Measurements from ENCODE around the gene CYTH1. TPM values are rescaled to one million over a fixed set of nuclear protein-coding genes. Genes with fewer than 3 reads are reported as not detected.

Gene CYTH1
- polyA plus RNA-seq (ENCODE audit: insufficient read length in 4 of 4), result 10 to 100 TPM; 19.8 to 30.6 (median 25.9) TPM

GRCh38 chr17:78781893-78782304 lies at the start of gene CYTH1:
TSS of gene CYTH1 (minus strand) at chr17:78782273. CDS start at chr17:78782223, 50 bp downstream.
- no peak for DNase-seq (ENCODE audit: low read depth in 4 of 4, low spot score in 2 of 4)

GRCh38 chr17:78829477-78829876 lies 47.4 kb upstream of the CYTH1 start:
- no peak for DNase-seq (ENCODE audit: low read depth in 4 of 4, low spot score in 2 of 4)

- no peak for DNase-seq (ENCODE audit: low read depth in 4 of 4, low spot score in 2 of 4)
Measured at GRCh38 chr17:78828470-78829185, 46.6 kb upstream of the CYTH1 start.

GRCh38 chr17:78826836-78827509 lies 44.9 kb upstream of the CYTH1 start:
- no peak for DNase-seq (ENCODE audit: low read depth in 4 of 4, low spot score in 2 of 4)

- DNase-seq (ENCODE audit: low read depth in 4 of 4, low spot score in 2 of 4), result no peak
Measured at GRCh38 chr17:78826421-78826820, 44.3 kb upstream of the CYTH1 start.

GRCh38 chr17:78825696-78826095 lies 43.6 kb upstream of the CYTH1 start:
- no peak for DNase-seq (ENCODE audit: low read depth in 4 of 4, low spot score in 2 of 4)

GRCh38 chr17:78824240-78824639 lies 42.2 kb upstream of the CYTH1 start:
- no peak for DNase-seq (ENCODE audit: low read depth in 4 of 4, low spot score in 2 of 4)

- DNase-seq (ENCODE audit: low read depth in 4 of 4, low spot score in 2 of 4), result no peak
Measured at GRCh38 chr17:78823282-78824046, 41.4 kb upstream of the CYTH1 start.

- no peak for DNase-seq (ENCODE audit: low read depth in 4 of 4, low spot score in 2 of 4)
Measured at GRCh38 chr17:78822552-78822951, 40.5 kb upstream of the CYTH1 start.

- no peak for DNase-seq (ENCODE audit: low read depth in 4 of 4, low spot score in 2 of 4)
Measured at GRCh38 chr17:78821961-78822360, 39.9 kb upstream of the CYTH1 start.

- no peak for DNase-seq (ENCODE audit: low read depth in 4 of 4, low spot score in 2 of 4)
Measured at GRCh38 chr17:78820841-78821240, 38.8 kb upstream of the CYTH1 start.

- DNase-seq (ENCODE audit: low read depth in 4 of 4, low spot score in 2 of 4), result no peak
Measured at GRCh38 chr17:78819806-78820792, 38.0 kb upstream of the CYTH1 start.

- no peak for DNase-seq (ENCODE audit: low read depth in 4 of 4, low spot score in 2 of 4)
Measured at GRCh38 chr17:78819402-78819801, 37.3 kb upstream of the CYTH1 start.

- no peak for DNase-seq (ENCODE audit: low read depth in 4 of 4, low spot score in 2 of 4)
Measured at GRCh38 chr17:78818932-78819331, 36.9 kb upstream of the CYTH1 start.

- DNase-seq (ENCODE audit: low read depth in 4 of 4, low spot score in 2 of 4), result no peak
Measured at GRCh38 chr17:78818152-78818846, 36.2 kb upstream of the CYTH1 start.

GRCh38 chr17:78817123-78817522 lies 35.0 kb upstream of the CYTH1 start:
- no peak for DNase-seq (ENCODE audit: low read depth in 4 of 4, low spot score in 2 of 4)

GRCh38 chr17:78815696-78816095 lies 33.6 kb upstream of the CYTH1 start:
- DNase-seq (ENCODE audit: low read depth in 4 of 4, low spot score in 2 of 4), result no peak

GRCh38 chr17:78812855-78813254 lies 30.8 kb upstream of the CYTH1 start:
- no peak for DNase-seq (ENCODE audit: low read depth in 4 of 4, low spot score in 2 of 4)

GRCh38 chr17:78808163-78808562 lies 26.1 kb upstream of the CYTH1 start:
- DNase-seq (ENCODE audit: low read depth in 4 of 4, low spot score in 2 of 4), result no peak

- DNase-seq (ENCODE audit: low read depth in 4 of 4, low spot score in 2 of 4), result no peak
Measured at GRCh38 chr17:78806451-78806850, 24.4 kb upstream of the CYTH1 start.
